GM19324 (cell line): ENCODE results near the gene PBX1.

Source experiments
- ATAC-seq: cut with Tn5 transposase; IDR thresholded peaks from one replicate; pipeline ENCODE4 v1.9.1; 2021; ENCODE audit warnings: mild to moderate bottlenecking, moderate library complexity; ENCODE audit not compliant: unreplicated experiment, low FRiP score

PBX1 gene

GRCh38 chr1:164562947-164563520 lies 4.0 kb downstream of the PBX1 start:
- no peak for ATAC-seq

- no peak for ATAC-seq
Measured at GRCh38 chr1:164563721-164564360, 4.9 kb downstream of the PBX1 start.

- no peak for ATAC-seq
Measured at GRCh38 chr1:164564378-164564777, 5.4 kb downstream of the PBX1 start.

GRCh38 chr1:164565357-164565756 lies 6.4 kb downstream of the PBX1 start:
- no peak for ATAC-seq

GRCh38 chr1:164567774-164568173 lies 8.8 kb downstream of the PBX1 start:
- no peak for ATAC-seq

- ATAC-seq: no peak
Measured at GRCh38 chr1:164569241-164569640, 10.3 kb downstream of the PBX1 start.

- no peak for ATAC-seq
Measured at GRCh38 chr1:164569866-164570265, 10.9 kb downstream of the PBX1 start.

- ATAC-seq: no peak
Measured at GRCh38 chr1:164571333-164571732, 12.3 kb downstream of the PBX1 start.

GRCh38 chr1:164575356-164575886 lies 16.4 kb downstream of the PBX1 start:
- no peak for ATAC-seq

GRCh38 chr1:164576291-164577271 lies 17.6 kb downstream of the PBX1 start:
- no peak for ATAC-seq

GRCh38 chr1:164577291-164577690 lies 18.3 kb downstream of the PBX1 start:
- ATAC-seq: no peak

- ATAC-seq: no peak
Measured at GRCh38 chr1:164578479-164579200, 19.7 kb downstream of the PBX1 start.

GRCh38 chr1:164579381-164579780 lies 20.4 kb downstream of the PBX1 start:
- ATAC-seq: no peak

GRCh38 chr1:164581762-164582161 lies 22.8 kb downstream of the PBX1 start:
- no peak for ATAC-seq

GRCh38 chr1:164583196-164583595 lies 24.2 kb downstream of the PBX1 start:
- no peak for ATAC-seq

- ATAC-seq: no peak
Measured at GRCh38 chr1:164583835-164584539, 25.0 kb downstream of the PBX1 start.

- no peak for ATAC-seq
Measured at GRCh38 chr1:164586591-164586990, 27.6 kb downstream of the PBX1 start.

GRCh38 chr1:164587617-164588501 lies 28.9 kb downstream of the PBX1 start:
- no peak for ATAC-seq
